OCI-LY7 (cell line): ENCODE results near the gene KRCC1.

Experiments used
- CTCF ChIP-seq: fragments of 200-600 bp; sonication (generic); conservative IDR thresholded peaks from 2 replicates; pipeline ENCODE4 v1.5.1; 2014; ENCODE audit warnings: mild to moderate bottlenecking, antibody characterized with exemption, low read length, moderate library complexity, mixed read lengths
- EZH2phosphoT487 ChIP-seq: fragments of 200-600 bp; sonication (generic); IDR thresholded peaks from 2 replicates; pipeline ENCODE4 v1.6.1; 2018; ENCODE audit warnings: low read depth, borderline replicate concordance, mild to moderate bottlenecking, mixed run types, antibody characterized with exemption, low read length, moderate library complexity, mixed read lengths

GRCh38 chr2:87996570-87996969, 59.0 kb downstream of the KRCC1 start:
- no peak for TF ChIP-seq CTCF
- no peak for TF ChIP-seq EZH2phosphoT487
